Common myeloid progenitor, CD34-positive (primary cell): ENCODE data around the gene GNB1.
"Not testable (repeated sequence)": the region's sequence is repeated elsewhere in the genome, so short reads cannot be mapped to it uniquely, and the experiment has no call there.

ENCODE experiments used
- CTCF ChIA-PET: fragments of 350-600 bp; sonication (Branson Sonifier 250); formaldehyde crosslinking; loops from one replicate; lab custom pipeline; 2021; ENCODE audit warnings: antibody characterized with exemption; lab: Charles Lee
- POLR2A ChIA-PET: fragments of 350-600 bp; sonication (Branson Sonifier 250); formaldehyde crosslinking; loops from one replicate; lab custom pipeline; 2021; ENCODE audit warnings: antibody characterized with exemption; lab: Charles Lee
- DNase-seq, 3 donors: peaks; one replicate each; pipeline versions ENCODE4 v3.0.0 to v3.0.0-alpha.2; 2013
- H3K27ac ChIP-seq, 2 experiments: 1 replicate in 1 of 2; 2 replicates in 1 of 2; pipeline ENCODE4 v1.7.0; 2013; ENCODE audit warnings: inconsistent platforms in 2 of 2, low read length in 2 of 2, mild to moderate bottlenecking in 2 of 2, low read depth in 1 of 2, moderate library complexity in 1 of 2; ENCODE audit not compliant: severe bottlenecking in 2 of 2, insufficient read depth in 1 of 2, poor library complexity in 1 of 2
- H3K27me3 ChIP-seq, 5 experiments: replicated peaks in 2 of 5; 1 replicate in 3 of 5; 2 replicates in 2 of 5; pipeline versions ENCODE4 v1.6.1 to v1.7.0; 2013; ENCODE audit warnings: low read length in 4 of 5, mild to moderate bottlenecking in 2 of 5, moderate library complexity in 2 of 5, inconsistent platforms in 1 of 5; ENCODE audit not compliant: insufficient read depth in 5 of 5, control insufficient read depth in 4 of 5
- H3K36me3 ChIP-seq, 4 experiments: 1 replicate in 2 of 4; 2 replicates in 2 of 4; pipeline versions ENCODE4 v1.6.1 to v1.7.0; 2013; ENCODE audit warnings: low read length in 3 of 4, control low read depth in 1 of 4, mild to moderate bottlenecking in 1 of 4; ENCODE audit not compliant: control insufficient read depth in 4 of 4, insufficient read depth in 4 of 4
- H3K4me1 ChIP-seq, 4 experiments: 1 replicate in 3 of 4; 2 replicates in 1 of 4; pipeline versions ENCODE4 v1.6.1 to v1.7.1; 2013; ENCODE audit warnings: low read length in 3 of 4, mild to moderate bottlenecking in 3 of 4, control low read depth in 1 of 4, inconsistent platforms in 1 of 4, moderate library complexity in 1 of 4; ENCODE audit not compliant: control insufficient read depth in 4 of 4, insufficient read depth in 4 of 4; ENCODE audit errors: control extremely low read depth in 1 of 4
- H3K4me3 ChIP-seq, 7 experiments: 1 replicate in 4 of 7; 2 replicates in 3 of 7; pipeline versions ENCODE4 v1.5.1 to v1.7.0; 2013; ENCODE audit warnings: mild to moderate bottlenecking in 7 of 7, low read length in 6 of 7, moderate library complexity in 6 of 7, inconsistent platforms in 2 of 7, low read depth in 2 of 7, control low read depth in 1 of 7; ENCODE audit not compliant: insufficient read depth in 4 of 7, control insufficient read depth in 1 of 7; ENCODE audit errors: extremely low read depth in 1 of 7
- H3K9me3 ChIP-seq, 5 experiments: 1 replicate in 4 of 5; 2 replicates in 1 of 5; pipeline versions ENCODE4 v1.6.1 to v1.7.1; 2013; ENCODE audit warnings: low read length in 4 of 5, mild to moderate bottlenecking in 2 of 5, inconsistent platforms in 1 of 5, low read depth in 1 of 5, moderate library complexity in 1 of 5; ENCODE audit not compliant: control insufficient read depth in 4 of 5, insufficient read depth in 2 of 5; ENCODE audit errors: control extremely low read depth in 1 of 5
- WGBS: methylation state at CpG from one replicate; pipeline ENCODE4 v1.1.5; 2013; ENCODE audit not compliant: insufficient coverage; 5-methylcytosine and 5-hydroxymethylcytosine counted together

GNB1 gene

GRCh38 chr1:1754051-1754815 is 136.7 kb downstream of the GNB1 start:
- ChIA-PET CTCF (no interaction called here), POLR2A (no interaction called here)
- Histone ChIP-seq H3K27me3 (no peaks in the 10 kb centered on the region), H3K9me3 (no peaks in the 10 kb centered on the region), H3K4me1 (peaks cover 0 to 10% (median 5%) of the 10 kb centered on the region in 4 experiments), H3K27ac (no peak overlapping the region), H3K36me3 (peaks cover 2 to 62% (median 46%) of the 10 kb centered on the region in 4 experiments), H3K4me3 (no peak overlapping the region)
- DNase-seq = no peak
- 96% methylated on average over 47 of the region's 49 CpGs for WGBS

GRCh38 chr1:1753607-1754005 is 137.3 kb downstream of the GNB1 start:
- H3K4me1 ChIP-seq = peaks cover 0 to 4% (median 2%) of the 10 kb centered on the region in 4 experiments
- WGBS = 97% methylated on average over 16 of the region's 16 CpGs
- H3K9me3 ChIP-seq = no peaks in the 10 kb centered on the region
- no peaks in the 10 kb centered on the region for H3K27me3 ChIP-seq
- peaks cover 2 to 56% (median 44%) of the 10 kb centered on the region in 4 experiments for H3K36me3 ChIP-seq
- CTCF ChIA-PET = no interaction called here
- POLR2A ChIA-PET = no interaction called here
- H3K27ac ChIP-seq = no peak overlapping the region
- DNase-seq = no peak
- no peak overlapping the region for H3K4me3 ChIP-seq

GRCh38 chr1:1752636-1753606 is 138.0 kb downstream of the GNB1 start:
- H3K27ac ChIP-seq = no peak overlapping the region
- peaks cover 2 to 52% (median 38%) of the 10 kb centered on the region in 4 experiments for H3K36me3 ChIP-seq
- H3K27me3 ChIP-seq = no peaks in the 10 kb centered on the region
- ChIA-PET CTCF (no interaction called here), POLR2A (no interaction called here)
- no peak overlapping the region for H3K4me3 ChIP-seq
- no peaks in the 10 kb centered on the region for H3K9me3 ChIP-seq
- WGBS = 96% methylated on average over 23 of the region's 37 CpGs
- H3K4me1 ChIP-seq = no peaks in the 10 kb centered on the region
- DNase-seq = no peak

GRCh38 chr1:1752190-1752589 is 138.7 kb downstream of the GNB1 start:
- 97% methylated on average over 11 of the region's 11 CpGs for WGBS
- Histone ChIP-seq H3K27ac (no peak overlapping the region), H3K4me1 (no peaks in the 10 kb centered on the region), H3K27me3 (no peaks in the 10 kb centered on the region), H3K9me3 (no peaks in the 10 kb centered on the region), H3K4me3 (no peak overlapping the region), H3K36me3 (peaks cover 2 to 46% (median 34%) of the 10 kb centered on the region in 4 experiments)
- POLR2A ChIA-PET = no interaction called here
- CTCF ChIA-PET = no interaction called here
- DNase-seq = no peak

GRCh38 chr1:1749941-1750340 is 140.9 kb downstream of the GNB1 start:
- POLR2A ChIA-PET, H3K27ac ChIP-seq, CTCF ChIA-PET, H3K4me3 ChIP-seq, H3K27me3 ChIP-seq, DNase-seq, H3K9me3 ChIP-seq, H3K4me1 ChIP-seq: not testable (repeated sequence)
- 92% methylated on average over 2 of the region's 9 CpGs for WGBS
- peaks cover 0 to 26% (median 17%) of the 10 kb centered on the region in 4 experiments for H3K36me3 ChIP-seq

- H3K36me3 ChIP-seq = peaks cover 0 to 17% (median 11%) of the 10 kb centered on the region in 4 experiments
Measured at GRCh38 chr1:1748686-1749321, 142.1 kb downstream of the GNB1 start.

More at GRCh38 chr1:1748686-1749321, 142.1 kb downstream of the GNB1 start:
- POLR2A ChIA-PET = no interaction called here
- no peak overlapping the region for H3K4me3 ChIP-seq
- no peaks in the 10 kb centered on the region for H3K27me3 ChIP-seq
- no peaks in the 10 kb centered on the region for H3K4me1 ChIP-seq
- H3K27ac ChIP-seq = no peak overlapping the region
- H3K9me3 ChIP-seq = no peaks in the 10 kb centered on the region
- DNase-seq = no peak
- CTCF ChIA-PET = no interaction called here
- WGBS = 87% methylated on average over 10 of the region's 18 CpGs
